Middle frontal gyrus (tissue), 1 donor: ENCODE measurements around the gene C14orf180.
A peak's percentile ranks its signal among the peaks of the same experiment; 100 is the strongest.

Experiments used
- DNase-seq: peaks from one replicate; pipeline ENCODE4 v3.0.0-alpha.2; 2015; ENCODE audit warnings: low spot score; ENCODE audit errors: extremely low spot score

The C14orf180 gene

GRCh38 chr14:104560586-104560945 lies 19.0 kb upstream of the C14orf180 start:
- no peak for DNase-seq

GRCh38 chr14:104561124-104561557 lies 18.4 kb upstream of the C14orf180 start:
- no peak for DNase-seq

GRCh38 chr14:104561632-104562495 lies 17.7 kb upstream of the C14orf180 start:
- no peak for DNase-seq

- no peak for DNase-seq
Observed at GRCh38 chr14:104562606-104563005, 17.0 kb upstream of the C14orf180 start.

- DNase-seq, result no peak
Observed at GRCh38 chr14:104563191-104563741, 16.3 kb upstream of the C14orf180 start.

- DNase-seq, result peak; percentile 8
Observed at GRCh38 chr14:104563742-104564615, 15.6 kb upstream of the C14orf180 start.

GRCh38 chr14:104564744-104565679 lies 14.6 kb upstream of the C14orf180 start:
- no peak for DNase-seq

- DNase-seq, result no peak
Observed at GRCh38 chr14:104567141-104567956, 12.2 kb upstream of the C14orf180 start.

GRCh38 chr14:104567957-104568225 lies 11.7 kb upstream of the C14orf180 start:
- DNase-seq, result no peak

- no peak for DNase-seq
Observed at GRCh38 chr14:104568620-104569019, 10.9 kb upstream of the C14orf180 start.

- no peak for DNase-seq
Observed at GRCh38 chr14:104569435-104569834, 10.1 kb upstream of the C14orf180 start.

- DNase-seq, result no peak
Observed at GRCh38 chr14:104571246-104571645, 8.3 kb upstream of the C14orf180 start.

GRCh38 chr14:104572024-104572626 lies 7.4 kb upstream of the C14orf180 start:
- DNase-seq, result no peak

- no peak for DNase-seq
Observed at GRCh38 chr14:104572668-104573067, 6.9 kb upstream of the C14orf180 start.

- no peak for DNase-seq
Observed at GRCh38 chr14:104573930-104574329, 5.6 kb upstream of the C14orf180 start.

- no peak for DNase-seq
Observed at GRCh38 chr14:104574536-104574935, 5.0 kb upstream of the C14orf180 start.

- no peak for DNase-seq
Observed at GRCh38 chr14:104574978-104575583, 4.5 kb upstream of the C14orf180 start.

GRCh38 chr14:104576232-104576969 lies 3.2 kb upstream of the C14orf180 start:
- DNase-seq, result no peak

GRCh38 chr14:104576970-104577332 lies 2.6 kb upstream of the C14orf180 start:
- no peak for DNase-seq
